ENCODE data around the gene CCDC60. TPM values are rescaled to one million over a fixed set of nuclear protein-coding genes. Genes with fewer than 3 reads are reported as not detected.

The CCDC60 gene
- total RNA-seq, 1 experiment from 2014 or later: not detected

GRCh38 chr12:119528241-119528640 is 193.7 kb downstream of the CCDC60 start:
- H3K27me3 ChIP-seq (ENCODE audit: low read length): no peaks in the 10 kb centered on the region
- H3K4me3 ChIP-seq (ENCODE audit: low read length): no peak overlapping the region
- H3K27ac ChIP-seq (ENCODE audit: low read length): no peak overlapping the region
- no peaks in the 10 kb centered on the region for H3K36me3 ChIP-seq (ENCODE audit: insufficient read depth, low read length)
- H3K9ac ChIP-seq (ENCODE audit: low read length): no peak overlapping the region
- H2AFZ ChIP-seq (ENCODE audit: low read length): no peak overlapping the region
- DNase-seq: no peak
- no peaks in the 10 kb centered on the region for H3K9me3 ChIP-seq (ENCODE audit: low read length)
- no peak overlapping the region for H3K4me2 ChIP-seq (ENCODE audit: low read depth, low read length, poor library complexity, severe bottlenecking)
- no peaks in the 10 kb centered on the region for H3K79me2 ChIP-seq (ENCODE audit: low read length)
- no peaks in the 10 kb centered on the region for H3K4me1 ChIP-seq (ENCODE audit: low read length)
- H3K9me2 ChIP-seq (replicated peaks; ENCODE audit: insufficient read depth, low read length): no peaks in the 10 kb centered on the region
- H4K20me1 ChIP-seq (ENCODE audit: insufficient read depth, low read depth, low read length): no peaks in the 10 kb centered on the region

GRCh38 chr12:119540476-119540875 is 205.9 kb downstream of the CCDC60 start:
- H3K27ac ChIP-seq (ENCODE audit: low read length): no peak overlapping the region
- H2AFZ ChIP-seq (ENCODE audit: low read length): no peak overlapping the region
- no peak overlapping the region for H3K4me3 ChIP-seq (ENCODE audit: low read length)
- no peak overlapping the region for H3K4me2 ChIP-seq (ENCODE audit: low read depth, low read length, poor library complexity, severe bottlenecking)
- H3K9ac ChIP-seq (ENCODE audit: low read length): no peak overlapping the region
- no peaks in the 10 kb centered on the region for H3K4me1 ChIP-seq (ENCODE audit: low read length)
- H3K9me2 ChIP-seq (replicated peaks; ENCODE audit: insufficient read depth, low read length): no peaks in the 10 kb centered on the region
- no peaks in the 10 kb centered on the region for H3K27me3 ChIP-seq (ENCODE audit: low read length)
- DNase-seq: peak; percentile 4
- H3K9me3 ChIP-seq (ENCODE audit: low read length): no peaks in the 10 kb centered on the region
- no peaks in the 10 kb centered on the region for H3K79me2 ChIP-seq (ENCODE audit: low read length)
- no peaks in the 10 kb centered on the region for H4K20me1 ChIP-seq (ENCODE audit: insufficient read depth, low read depth, low read length)
- H3K36me3 ChIP-seq (ENCODE audit: insufficient read depth, low read length): no peaks in the 10 kb centered on the region

- Histone ChIP-seq H3K9me2 (replicated peaks; ENCODE audit: insufficient read depth, low read length) (no peaks in the 10 kb centered on the region), H3K36me3 (ENCODE audit: insufficient read depth, low read length) (no peaks in the 10 kb centered on the region), H3K4me1 (ENCODE audit: low read length) (no peaks in the 10 kb centered on the region), H3K27ac (ENCODE audit: low read length) (no peak overlapping the region), H3K4me2 (ENCODE audit: low read depth, low read length, poor library complexity, severe bottlenecking) (no peak overlapping the region), H2AFZ (ENCODE audit: low read length) (no peak overlapping the region), H3K9me3 (ENCODE audit: low read length) (no peaks in the 10 kb centered on the region), H4K20me1 (ENCODE audit: insufficient read depth, low read depth, low read length) (no peaks in the 10 kb centered on the region), H3K27me3 (ENCODE audit: low read length) (no peaks in the 10 kb centered on the region), H3K79me2 (ENCODE audit: low read length) (no peaks in the 10 kb centered on the region), H3K9ac (ENCODE audit: low read length) (no peak overlapping the region), H3K4me3 (ENCODE audit: low read length) (no peak overlapping the region)
- peak; percentile 88 for DNase-seq
These were observed 210.5 kb downstream of the CCDC60 start for GRCh38 chr12:119544765-119545625.

DNA sequence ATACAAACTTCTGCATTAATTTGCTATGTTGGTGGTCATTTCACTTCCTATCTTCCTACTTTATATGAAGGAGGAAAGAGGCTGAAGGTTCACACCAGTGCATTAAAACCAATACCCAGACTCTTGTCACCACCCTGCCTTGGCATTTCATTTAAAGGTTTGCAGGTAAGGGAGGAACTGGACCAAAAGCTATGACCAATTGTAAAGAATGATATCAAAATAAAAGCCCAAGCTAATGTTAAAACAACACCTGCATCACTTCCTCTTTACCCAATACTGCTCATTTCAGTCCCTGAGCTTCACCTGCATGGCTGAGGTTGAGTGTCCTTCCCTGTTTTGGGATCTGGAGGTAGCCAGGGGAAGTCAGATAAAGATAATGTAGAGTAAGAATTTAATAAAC is 211.8 kb downstream of the CCDC60 start:
- no peak overlapping the region for H3K9ac ChIP-seq (ENCODE audit: low read length)
- H3K27ac ChIP-seq (ENCODE audit: low read length): no peak overlapping the region
- no peak overlapping the region for H3K4me2 ChIP-seq (ENCODE audit: low read depth, low read length, poor library complexity, severe bottlenecking)
- DNase-seq: no peak
- H3K36me3 ChIP-seq (ENCODE audit: insufficient read depth, low read length): no peaks in the 10 kb centered on the region
- H3K27me3 ChIP-seq (ENCODE audit: low read length): no peaks in the 10 kb centered on the region
- H3K4me3 ChIP-seq (ENCODE audit: low read length): no peak overlapping the region
- H2AFZ ChIP-seq (ENCODE audit: low read length): no peak overlapping the region
- no peaks in the 10 kb centered on the region for H3K4me1 ChIP-seq (ENCODE audit: low read length)
- H3K79me2 ChIP-seq (ENCODE audit: low read length): no peaks in the 10 kb centered on the region
- H4K20me1 ChIP-seq (ENCODE audit: insufficient read depth, low read depth, low read length): no peaks in the 10 kb centered on the region
- no peaks in the 10 kb centered on the region for H3K9me2 ChIP-seq (replicated peaks; ENCODE audit: insufficient read depth, low read length)
- H3K9me3 ChIP-seq (ENCODE audit: low read length): no peaks in the 10 kb centered on the region

DNA sequence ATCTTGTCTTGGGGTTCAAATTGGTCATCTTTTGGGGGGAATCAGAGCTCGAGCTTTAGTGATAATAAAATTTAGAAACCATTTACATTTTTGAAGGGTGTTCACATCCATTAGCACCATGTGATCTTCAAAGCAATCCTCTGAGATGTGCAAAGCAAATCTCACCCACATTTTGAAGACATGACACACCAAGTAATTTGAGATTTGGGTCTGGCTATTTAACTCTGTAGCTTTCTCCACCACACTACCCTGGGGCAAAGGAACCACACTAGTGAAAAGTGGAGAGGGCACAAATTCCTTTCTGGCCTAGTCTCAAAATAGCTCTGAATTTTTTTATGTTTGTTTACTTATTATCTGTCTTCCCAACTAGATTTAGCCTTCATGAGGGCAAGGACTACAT is 212.5 kb downstream of the CCDC60 start:
- Histone ChIP-seq H3K9ac (ENCODE audit: low read length) (no peak overlapping the region), H3K27ac (ENCODE audit: low read length) (no peak overlapping the region), H3K9me3 (ENCODE audit: low read length) (no peaks in the 10 kb centered on the region), H3K4me3 (ENCODE audit: low read length) (no peak overlapping the region), H3K4me1 (ENCODE audit: low read length) (no peaks in the 10 kb centered on the region), H4K20me1 (ENCODE audit: insufficient read depth, low read depth, low read length) (no peaks in the 10 kb centered on the region), H3K9me2 (replicated peaks; ENCODE audit: insufficient read depth, low read length) (no peaks in the 10 kb centered on the region), H3K27me3 (ENCODE audit: low read length) (no peaks in the 10 kb centered on the region), H3K36me3 (ENCODE audit: insufficient read depth, low read length) (no peaks in the 10 kb centered on the region), H3K79me2 (ENCODE audit: low read length) (no peaks in the 10 kb centered on the region), H3K4me2 (ENCODE audit: low read depth, low read length, poor library complexity, severe bottlenecking) (no peak overlapping the region), H2AFZ (ENCODE audit: low read length) (no peak overlapping the region)
- DNase-seq: no peak

- Histone ChIP-seq H3K4me1 (ENCODE audit: low read length) (no peaks in the 10 kb centered on the region), H3K4me2 (ENCODE audit: low read depth, low read length, poor library complexity, severe bottlenecking) (no peak overlapping the region), H3K4me3 (ENCODE audit: low read length) (no peak overlapping the region), H4K20me1 (ENCODE audit: insufficient read depth, low read depth, low read length) (no peaks in the 10 kb centered on the region), H3K27me3 (ENCODE audit: low read length) (no peaks in the 10 kb centered on the region), H3K9ac (ENCODE audit: low read length) (no peak overlapping the region), H2AFZ (ENCODE audit: low read length) (no peak overlapping the region), H3K9me3 (ENCODE audit: low read length) (peaks cover 3% of the 10 kb centered on the region; the same call in 1 of the 2 replicates), H3K36me3 (ENCODE audit: insufficient read depth, low read length) (no peaks in the 10 kb centered on the region), H3K79me2 (ENCODE audit: low read length) (no peaks in the 10 kb centered on the region), H3K9me2 (replicated peaks; ENCODE audit: insufficient read depth, low read length) (no peaks in the 10 kb centered on the region), H3K27ac (ENCODE audit: low read length) (no peak overlapping the region)
- DNase-seq: no peak
These were observed 222.3 kb downstream of the CCDC60 start for GRCh38 chr12:119556854-119557253.

- Histone ChIP-seq H4K20me1 (ENCODE audit: insufficient read depth, low read depth, low read length) (no peaks in the 10 kb centered on the region), H3K4me3 (ENCODE audit: low read length) (no peak overlapping the region), H2AFZ (ENCODE audit: low read length) (no peak overlapping the region), H3K4me2 (ENCODE audit: low read depth, low read length, poor library complexity, severe bottlenecking) (no peak overlapping the region), H3K9me2 (replicated peaks; ENCODE audit: insufficient read depth, low read length) (no peaks in the 10 kb centered on the region), H3K9me3 (ENCODE audit: low read length) (no peaks in the 10 kb centered on the region), H3K4me1 (ENCODE audit: low read length) (no peaks in the 10 kb centered on the region), H3K27me3 (ENCODE audit: low read length) (no peaks in the 10 kb centered on the region), H3K36me3 (ENCODE audit: insufficient read depth, low read length) (no peaks in the 10 kb centered on the region), H3K9ac (ENCODE audit: low read length) (no peak overlapping the region), H3K27ac (ENCODE audit: low read length) (no peak overlapping the region), H3K79me2 (ENCODE audit: low read length) (no peaks in the 10 kb centered on the region)
- no peak for DNase-seq
These were observed 230.9 kb downstream of the CCDC60 start for GRCh38 chr12:119565404-119565803.

DNA sequence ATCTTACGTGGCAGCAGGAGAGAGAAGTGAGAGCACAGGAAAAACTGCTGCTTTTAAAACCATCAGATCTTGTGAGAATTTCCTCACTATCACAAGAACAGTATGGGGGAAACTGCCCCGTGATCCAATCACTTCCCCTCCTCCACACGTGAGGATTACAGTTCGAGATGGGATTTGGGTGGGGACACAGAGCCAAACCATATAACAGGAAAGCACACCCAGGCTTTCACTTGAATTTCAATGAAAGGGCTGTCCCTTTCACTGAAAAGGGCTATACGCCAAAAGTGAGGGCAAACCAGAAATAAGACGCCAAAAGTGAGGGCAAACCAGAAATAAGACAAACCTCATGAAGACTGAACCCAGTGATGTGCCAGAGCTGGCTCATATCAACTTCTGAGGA is 236.2 kb downstream of the CCDC60 start:
- Histone ChIP-seq H3K9me2 (replicated peaks; ENCODE audit: insufficient read depth, low read length) (no peaks in the 10 kb centered on the region), H2AFZ (ENCODE audit: low read length) (no peak overlapping the region), H3K4me1 (ENCODE audit: low read length) (no peaks in the 10 kb centered on the region), H4K20me1 (ENCODE audit: insufficient read depth, low read depth, low read length) (no peaks in the 10 kb centered on the region), H3K9me3 (ENCODE audit: low read length) (no peaks in the 10 kb centered on the region), H3K27ac (ENCODE audit: low read length) (no peak overlapping the region), H3K27me3 (ENCODE audit: low read length) (no peaks in the 10 kb centered on the region), H3K9ac (ENCODE audit: low read length) (no peak overlapping the region), H3K36me3 (ENCODE audit: insufficient read depth, low read length) (no peaks in the 10 kb centered on the region), H3K79me2 (ENCODE audit: low read length) (no peaks in the 10 kb centered on the region), H3K4me2 (ENCODE audit: low read depth, low read length, poor library complexity, severe bottlenecking) (no peak overlapping the region), H3K4me3 (ENCODE audit: low read length) (no peak overlapping the region)
- DNase-seq: peak; percentile 12
